GM18508 (cell line): ENCODE measurements around the gene LCNL1.

Experiments used
- ATAC-seq: cut with Tn5 transposase; IDR thresholded peaks from one replicate; pipeline ENCODE4 v1.9.1; 2021; ENCODE audit warnings: moderate number of reproducible peaks; ENCODE audit not compliant: insufficient read depth, unreplicated experiment

Gene LCNL1

GRCh38 chr9:136982232-136983051, at the start of gene LCNL1:
LCNL1 (plus strand) TSS chr9:136982993; CDS start chr9:136983587, 594 bp downstream.
- no peak for ATAC-seq

GRCh38 chr9:136934277-136934676, 48.5 kb upstream of the LCNL1 start:
- ATAC-seq = no peak

- ATAC-seq = no peak
These were observed 47.1 kb upstream of the LCNL1 start for GRCh38 chr9:136935651-136936050.

- ATAC-seq = no peak
These were observed 46.1 kb upstream of the LCNL1 start for GRCh38 chr9:136936645-136937170.

- ATAC-seq = no peak
These were observed 45.4 kb upstream of the LCNL1 start for GRCh38 chr9:136937186-136938001.

GRCh38 chr9:136939431-136939995, 43.3 kb upstream of the LCNL1 start:
- ATAC-seq = no peak

- no peak for ATAC-seq
These were observed 42.7 kb upstream of the LCNL1 start for GRCh38 chr9:136939996-136940525.

- no peak for ATAC-seq
These were observed 42.1 kb upstream of the LCNL1 start for GRCh38 chr9:136940526-136941230.

GRCh38 chr9:136941231-136942111, 41.3 kb upstream of the LCNL1 start:
- ATAC-seq = no peak

- ATAC-seq = no peak
These were observed 40.5 kb upstream of the LCNL1 start for GRCh38 chr9:136942112-136942880.

- ATAC-seq = no peak
These were observed 39.9 kb upstream of the LCNL1 start for GRCh38 chr9:136942881-136943230.

- no peak for ATAC-seq
These were observed 39.2 kb upstream of the LCNL1 start for GRCh38 chr9:136943291-136944211.

GRCh38 chr9:136944212-136944518, 38.6 kb upstream of the LCNL1 start:
- no peak for ATAC-seq

GRCh38 chr9:136944519-136945332, 38.1 kb upstream of the LCNL1 start, which contains the start of the genes C8G and FBXW5:
C8G (plus strand) TSS chr9:136945243; CDS start chr9:136945321, 78 bp downstream.
FBXW5 (minus strand) TSS chr9:136944738; CDS start chr9:136944083, 655 bp downstream.
- ATAC-seq = no peak

GRCh38 chr9:136945333-136946227, 37.2 kb upstream of the LCNL1 start:
- ATAC-seq = no peak
